ENCODE measurements around the gene ARHGEF4. TPM values are rescaled to one million over a fixed set of nuclear protein-coding genes. Genes with fewer than 3 reads are reported as not detected.

Gene ARHGEF4
- total RNA-seq, 3 donors from 2014 or later: 0.94 to 14.0 (median 1.5) TPM

DNA sequence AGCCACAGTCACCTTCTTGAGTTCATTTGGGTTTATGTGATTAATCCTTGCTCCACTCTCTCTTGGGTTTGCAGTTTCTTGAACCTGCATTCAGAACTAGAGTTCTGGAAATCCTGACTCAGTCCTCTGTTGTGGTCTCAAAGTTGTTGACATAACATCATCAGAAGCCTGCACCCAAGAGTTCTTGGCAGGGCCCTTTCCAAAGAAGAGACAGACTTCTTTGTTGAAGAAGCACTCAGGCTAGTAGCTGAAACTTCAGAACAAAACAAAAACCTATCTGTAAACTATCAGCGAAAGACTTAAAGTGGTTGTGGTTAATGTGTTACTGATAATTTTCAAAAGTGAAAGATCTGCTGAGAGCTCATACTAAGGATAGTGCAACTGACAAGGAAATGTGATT, 135.7 kb downstream of the ARHGEF4 start:
- no peak for DNase-seq
- intact Hi-C loops (cut with DNase I, micrococcal nuclease): no loop called here

DNA sequence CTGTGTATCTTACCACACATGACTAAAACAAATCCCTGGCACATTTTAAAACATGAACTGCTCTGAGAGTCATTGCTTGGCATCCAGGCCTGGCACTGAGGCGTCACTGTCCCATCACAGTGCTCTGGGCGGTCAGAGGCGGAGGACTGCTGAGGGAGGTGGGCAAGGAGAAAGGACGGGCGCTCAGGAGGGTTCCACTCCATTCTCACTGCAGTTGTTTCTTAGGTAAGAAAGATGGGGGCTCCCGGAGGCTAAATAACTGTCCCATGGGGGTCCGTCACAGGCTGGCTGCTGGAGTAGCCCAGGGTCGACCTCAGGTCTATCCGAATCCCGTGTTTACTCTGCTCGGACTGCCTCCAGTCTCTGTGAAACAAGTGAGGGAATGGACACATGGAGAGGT, 139.0 kb downstream of the ARHGEF4 start:
- intact Hi-C loops (cut with DNase I, micrococcal nuclease): no loop called here
- Histone ChIP-seq H3K9me3 (peaks cover 10% of the 10 kb centered on the region), H3K36me3 (ENCODE audit: low read depth) (no peaks in the 10 kb centered on the region), H3K4me1 (ENCODE audit: low read depth) (no peaks in the 10 kb centered on the region), H3K4me3 (no peak overlapping the region)
- DNase-seq: no peak
- TF ChIP-seq, protein P1, sequence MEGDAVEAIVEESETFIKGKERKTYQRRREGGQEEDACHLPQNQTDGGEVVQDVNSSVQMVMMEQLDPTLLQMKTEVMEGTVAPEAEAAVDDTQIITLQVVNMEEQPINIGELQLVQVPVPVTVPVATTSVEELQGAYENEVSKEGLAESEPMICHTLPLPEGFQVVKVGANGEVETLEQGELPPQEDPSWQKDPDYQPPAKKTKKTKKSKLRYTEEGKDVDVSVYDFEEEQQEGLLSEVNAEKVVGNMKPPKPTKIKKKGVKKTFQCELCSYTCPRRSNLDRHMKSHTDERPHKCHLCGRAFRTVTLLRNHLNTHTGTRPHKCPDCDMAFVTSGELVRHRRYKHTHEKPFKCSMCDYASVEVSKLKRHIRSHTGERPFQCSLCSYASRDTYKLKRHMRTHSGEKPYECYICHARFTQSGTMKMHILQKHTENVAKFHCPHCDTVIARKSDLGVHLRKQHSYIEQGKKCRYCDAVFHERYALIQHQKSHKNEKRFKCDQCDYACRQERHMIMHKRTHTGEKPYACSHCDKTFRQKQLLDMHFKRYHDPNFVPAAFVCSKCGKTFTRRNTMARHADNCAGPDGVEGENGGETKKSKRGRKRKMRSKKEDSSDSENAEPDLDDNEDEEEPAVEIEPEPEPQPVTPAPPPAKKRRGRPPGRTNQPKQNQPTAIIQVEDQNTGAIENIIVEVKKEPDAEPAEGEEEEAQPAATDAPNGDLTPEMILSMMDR (IDR thresholded peaks at IDR 0.05): no peak
- no peak for ATAC-seq

More for the DNA sequence above, 135.7 kb downstream of the ARHGEF4 start:
- H3K9me3 ChIP-seq: peaks cover 1% of the 10 kb centered on the region
- H3K4me3 ChIP-seq: no peak overlapping the region
- H3K36me3 ChIP-seq (ENCODE audit: low read depth): no peaks in the 10 kb centered on the region
- TF ChIP-seq, protein P1 (IDR thresholded peaks at IDR 0.05): no peak
- ATAC-seq: no peak
- no peaks in the 10 kb centered on the region for H3K4me1 ChIP-seq (ENCODE audit: low read depth)

DNA sequence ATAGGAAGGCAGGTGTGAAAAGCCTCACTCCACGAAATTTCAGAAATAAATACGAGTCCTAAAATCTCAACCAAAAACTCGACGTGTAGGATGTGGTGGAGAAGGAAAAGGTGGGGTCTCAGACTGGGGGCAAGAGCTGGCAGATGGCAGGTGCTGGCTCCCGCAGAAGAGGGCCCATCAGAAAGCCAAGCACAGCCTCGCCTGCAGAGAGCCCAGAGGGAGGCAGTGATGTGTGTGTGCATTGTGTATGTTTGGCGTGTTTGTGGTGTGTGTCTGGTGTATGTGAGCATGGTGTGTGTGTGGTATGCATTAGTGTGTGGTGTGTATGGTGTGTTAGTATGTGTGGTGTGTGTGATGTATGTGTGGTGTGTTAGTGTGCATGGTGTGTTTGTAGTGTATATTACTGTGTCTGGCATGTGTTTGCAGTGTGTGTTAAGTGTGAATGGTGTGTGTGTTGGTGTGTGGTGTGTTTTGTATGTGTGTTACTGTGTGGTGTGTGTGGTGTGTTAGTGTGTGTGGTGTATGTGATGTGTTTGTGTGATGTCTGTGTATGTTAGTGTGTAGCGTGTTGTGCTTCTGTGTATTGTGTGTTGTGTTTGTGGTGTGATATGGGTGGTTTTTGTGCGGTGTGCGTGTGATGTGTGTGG, 140.0 kb downstream of the ARHGEF4 start:
- Histone ChIP-seq H3K9me3 (peaks cover 10% of the 10 kb centered on the region), H3K4me1 (ENCODE audit: low read depth) (no peaks in the 10 kb centered on the region), H3K4me3 (no peak overlapping the region), H3K36me3 (ENCODE audit: low read depth) (no peaks in the 10 kb centered on the region)
- TF ChIP-seq, protein P1 (IDR thresholded peaks at IDR 0.05): no peak
- DNase-seq (no peak), ATAC-seq (no peak)
- intact Hi-C loops (cut with DNase I, micrococcal nuclease): no loop called here

DNA sequence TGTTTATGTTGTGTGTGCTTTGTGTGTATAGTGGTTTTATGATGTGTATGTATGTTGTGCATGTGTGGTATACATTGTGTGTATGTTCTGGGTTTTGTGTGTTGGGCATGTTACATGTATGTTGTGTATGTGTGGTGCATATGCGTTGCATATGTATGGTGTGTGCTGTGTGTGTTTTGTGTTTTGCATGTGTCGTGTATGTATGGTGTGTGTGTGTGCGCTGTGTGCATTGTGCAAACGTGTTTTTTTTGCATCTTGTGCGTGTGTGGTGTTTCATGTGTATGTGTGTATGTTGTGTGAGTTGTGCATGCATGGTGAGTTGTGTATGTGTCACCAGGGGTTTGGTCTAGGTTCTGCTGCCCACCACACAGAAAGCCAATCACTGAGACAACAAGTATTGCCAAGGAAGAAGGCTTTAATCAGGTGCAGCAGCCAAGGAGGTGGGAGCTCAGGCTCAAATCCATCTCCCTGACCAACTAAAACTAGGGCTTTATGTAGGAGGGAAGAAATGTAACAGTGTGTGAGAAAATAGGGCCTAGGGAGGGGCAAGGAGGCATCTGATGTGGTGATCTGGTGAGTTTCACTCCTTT, 140.8 kb downstream of the ARHGEF4 start:
- intact Hi-C loops (cut with DNase I, micrococcal nuclease): no loop called here
- H3K4me3 ChIP-seq: no peak overlapping the region
- H3K4me1 ChIP-seq (ENCODE audit: low read depth): no peaks in the 10 kb centered on the region
- no peaks in the 10 kb centered on the region for H3K36me3 ChIP-seq (ENCODE audit: low read depth)
- no peak for DNase-seq
- H3K9me3 ChIP-seq: peaks cover 10% of the 10 kb centered on the region
- no peak for ATAC-seq
- TF ChIP-seq, protein P1 (IDR thresholded peaks at IDR 0.05): no peak

- DNase-seq (no peak), ATAC-seq (no peak)
- TF ChIP-seq, protein P1 (IDR thresholded peaks at IDR 0.05): no peak
- intact Hi-C loops (cut with DNase I, micrococcal nuclease): no loop called here
- Histone ChIP-seq H3K9me3 (peaks cover 10% of the 10 kb centered on the region), H3K4me1 (ENCODE audit: low read depth) (no peaks in the 10 kb centered on the region), H3K36me3 (ENCODE audit: low read depth) (no peaks in the 10 kb centered on the region), H3K4me3 (no peak overlapping the region)
These were observed 145.0 kb downstream of the ARHGEF4 start for GRCh38 chr2:130981667-130982066.
